MM.1S (cell line): ENCODE data around the gene HPCAL1.

Source experiments
- DNase-seq: peaks from one replicate; pipeline ENCODE4 v3.0.0-alpha.2; 2015
- H2AFZ ChIP-seq: fragments of 300-600 bp; sonication (generic); 2 replicates; pipeline ENCODE4 v1.6.0; 2016; ENCODE audit warnings: antibody characterized with exemption, low read length
- H3F3A ChIP-seq: fragments of 300-600 bp; sonication (generic); 2 replicates; pipeline ENCODE4 v1.6.1; 2016; ENCODE audit warnings: mild to moderate bottlenecking, antibody characterized with exemption, low read length, moderate library complexity, mixed read lengths; ENCODE audit not compliant: insufficient read depth
- H3K27ac ChIP-seq: fragments of 300-600 bp; sonication (generic); 2 replicates; pipeline ENCODE4 v1.5.1; 2016; ENCODE audit warnings: mild to moderate bottlenecking, low read length
- H3K27me3 ChIP-seq: fragments of 300-600 bp; sonication (generic); replicated peaks from 2 replicates; pipeline ENCODE4 v1.6.0; 2016; ENCODE audit warnings: low read length; ENCODE audit not compliant: insufficient read depth
- H3K36me3 ChIP-seq: fragments of 300-600 bp; sonication (generic); replicated peaks from 2 replicates; pipeline ENCODE4 v1.6.1; 2016; ENCODE audit warnings: mild to moderate bottlenecking, low read length, mixed read lengths; ENCODE audit not compliant: insufficient read depth
- H3K4me1 ChIP-seq: fragments of 300-600 bp; sonication (generic); 2 replicates; pipeline ENCODE4 v1.6.1; 2016; ENCODE audit warnings: low read length, mixed read lengths
- H3K4me2 ChIP-seq: fragments of 300-600 bp; sonication (generic); 2 replicates; pipeline ENCODE4 v1.6.0; 2016; ENCODE audit warnings: low read depth, low read length
- H3K4me3 ChIP-seq: fragments of 300-600 bp; sonication (generic); 2 replicates; pipeline ENCODE4 v1.5.1; 2016; ENCODE audit warnings: low read length, mixed read lengths
- H3K79me2 ChIP-seq: fragments of 300-600 bp; sonication (generic); 2 replicates; pipeline ENCODE4 v1.6.1; 2016; ENCODE audit warnings: mixed run types, low read length, mixed read lengths
- H3K9ac ChIP-seq: fragments of 300-600 bp; sonication (generic); 2 replicates; pipeline ENCODE4 v1.6.1; 2016; ENCODE audit warnings: low read length, mixed read lengths
- H3K9me2 ChIP-seq: fragments of 300-600 bp; sonication (generic); replicated peaks from 2 replicates; pipeline ENCODE4 v1.6.1; 2016; ENCODE audit warnings: mild to moderate bottlenecking, low read length, mixed read lengths; ENCODE audit not compliant: insufficient read depth
- H3K9me3 ChIP-seq: fragments of 300-600 bp; sonication (generic); replicated peaks from 2 replicates; pipeline ENCODE4 v1.6.1; 2016; ENCODE audit warnings: mild to moderate bottlenecking, low read length, mixed read lengths; ENCODE audit not compliant: insufficient read depth
- H4K20me1 ChIP-seq: fragments of 300-600 bp; sonication (generic); 2 replicates; pipeline ENCODE4 v1.6.1; 2016; ENCODE audit warnings: mild to moderate bottlenecking, low read length, moderate library complexity, mixed read lengths; ENCODE audit not compliant: insufficient read depth
- CTCF ChIP-seq: fragments of 300-600 bp; sonication (generic); IDR thresholded peaks from 2 replicates; pipeline ENCODE4 v1.5.1; 2016; ENCODE audit warnings: antibody characterized with exemption, low read length, mixed read lengths
- EZH2 ChIP-seq: fragments of 300-600 bp; sonication (generic); optimal IDR thresholded peaks from 2 replicates; pipeline ENCODE3; 2017; ENCODE audit warnings: low read depth, mild to moderate bottlenecking, antibody characterized with exemption, low read length, mixed read lengths
- EZH2phosphoT487 ChIP-seq: fragments of 300-600 bp; sonication (generic); IDR thresholded peaks from 2 replicates; pipeline ENCODE4 v1.6.1; 2018; ENCODE audit warnings: antibody characterized with exemption, low read length

HPCAL1 gene

GRCh38 chr2:10359246-10359645, 56.5 kb downstream of the HPCAL1 start:
- Histone ChIP-seq H2AFZ (no peak overlapping the region), H3K27me3 (no peaks in the 10 kb centered on the region), H3K9me2 (no peaks in the 10 kb centered on the region), H3K36me3 (no peaks in the 10 kb centered on the region), H3K79me2 (peaks cover 84% of the 10 kb centered on the region), H3K9ac (no peak overlapping the region), H3K4me3 (no peak overlapping the region), H3K4me2 (no peak overlapping the region), H4K20me1 (no peaks in the 10 kb centered on the region), H3K27ac (no peak overlapping the region), H3F3A (no peaks in the 10 kb centered on the region), H3K9me3 (no peaks in the 10 kb centered on the region), H3K4me1 (no peaks in the 10 kb centered on the region)
- TF ChIP-seq EZH2phosphoT487 (no peak), CTCF (no peak), EZH2 (no peak)
- DNase-seq, result no peak

DNA sequence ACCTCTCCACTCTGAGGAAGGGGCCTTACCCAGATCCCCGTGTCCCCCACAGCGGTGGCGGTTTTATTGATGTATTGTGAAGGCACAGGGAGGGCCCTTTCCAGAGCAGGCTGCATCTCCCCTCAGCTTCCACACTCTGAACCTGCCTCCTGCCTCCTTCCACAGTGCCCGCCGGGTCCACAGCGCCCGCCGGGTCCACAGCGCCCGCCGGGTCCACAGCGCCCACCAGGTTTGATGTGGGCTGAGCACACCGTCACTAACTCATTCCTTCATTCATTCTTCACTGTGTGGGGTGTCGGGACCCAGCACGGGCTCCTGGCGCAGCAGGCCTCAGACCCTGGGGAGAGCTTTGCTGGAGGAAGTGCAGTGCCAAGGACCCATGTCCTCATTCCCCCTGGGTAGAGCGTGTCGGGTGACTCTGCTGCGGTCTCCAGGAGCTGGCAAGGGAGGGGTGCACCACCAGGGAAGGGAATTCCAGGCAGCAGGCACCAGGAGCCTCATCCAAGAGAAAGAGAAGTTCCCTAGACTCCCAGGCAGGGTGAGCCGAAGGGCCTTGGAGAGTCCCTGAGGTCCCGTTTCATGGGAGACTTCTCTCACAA, 57.1 kb downstream of the HPCAL1 start:
- DNase-seq, result no peak
- Histone ChIP-seq H3K79me2 (peaks cover 84% of the 10 kb centered on the region), H3K36me3 (no peaks in the 10 kb centered on the region), H3K9me3 (no peaks in the 10 kb centered on the region), H3K9ac (no peak overlapping the region), H2AFZ (no peak overlapping the region), H3K27me3 (no peaks in the 10 kb centered on the region), H3K9me2 (no peaks in the 10 kb centered on the region), H3K4me2 (no peak overlapping the region), H3K4me1 (no peaks in the 10 kb centered on the region), H3F3A (no peaks in the 10 kb centered on the region), H4K20me1 (no peaks in the 10 kb centered on the region), H3K27ac (no peak overlapping the region), H3K4me3 (no peak overlapping the region)
- TF ChIP-seq CTCF, result no peak
- no peak for TF ChIP-seq EZH2
- TF ChIP-seq EZH2phosphoT487, result no peak

GRCh38 chr2:10360460-10360849, 57.8 kb downstream of the HPCAL1 start:
- Histone ChIP-seq H3K4me1 (no peaks in the 10 kb centered on the region), H3K79me2 (peaks cover 87% of the 10 kb centered on the region), H3K4me2 (no peak overlapping the region), H2AFZ (no peak overlapping the region), H3K9me3 (no peaks in the 10 kb centered on the region), H3F3A (no peaks in the 10 kb centered on the region), H3K4me3 (no peak overlapping the region), H3K9ac (no peak overlapping the region), H3K27me3 (no peaks in the 10 kb centered on the region), H3K36me3 (no peaks in the 10 kb centered on the region), H3K9me2 (no peaks in the 10 kb centered on the region), H3K27ac (no peak overlapping the region), H4K20me1 (no peaks in the 10 kb centered on the region)
- no peak for TF ChIP-seq EZH2
- no peak for TF ChIP-seq CTCF
- no peak for TF ChIP-seq EZH2phosphoT487
- DNase-seq, result no peak
